GM18502 (cell line): Measurements from ENCODE around the gene PIM3.

Experiments
- ATAC-seq: cut with Tn5 transposase; IDR thresholded peaks from one replicate; pipeline ENCODE4 v1.9.1; 2021; ENCODE audit warnings: mild to moderate bottlenecking; ENCODE audit not compliant: unreplicated experiment, poor library complexity

Gene PIM3

DNA sequence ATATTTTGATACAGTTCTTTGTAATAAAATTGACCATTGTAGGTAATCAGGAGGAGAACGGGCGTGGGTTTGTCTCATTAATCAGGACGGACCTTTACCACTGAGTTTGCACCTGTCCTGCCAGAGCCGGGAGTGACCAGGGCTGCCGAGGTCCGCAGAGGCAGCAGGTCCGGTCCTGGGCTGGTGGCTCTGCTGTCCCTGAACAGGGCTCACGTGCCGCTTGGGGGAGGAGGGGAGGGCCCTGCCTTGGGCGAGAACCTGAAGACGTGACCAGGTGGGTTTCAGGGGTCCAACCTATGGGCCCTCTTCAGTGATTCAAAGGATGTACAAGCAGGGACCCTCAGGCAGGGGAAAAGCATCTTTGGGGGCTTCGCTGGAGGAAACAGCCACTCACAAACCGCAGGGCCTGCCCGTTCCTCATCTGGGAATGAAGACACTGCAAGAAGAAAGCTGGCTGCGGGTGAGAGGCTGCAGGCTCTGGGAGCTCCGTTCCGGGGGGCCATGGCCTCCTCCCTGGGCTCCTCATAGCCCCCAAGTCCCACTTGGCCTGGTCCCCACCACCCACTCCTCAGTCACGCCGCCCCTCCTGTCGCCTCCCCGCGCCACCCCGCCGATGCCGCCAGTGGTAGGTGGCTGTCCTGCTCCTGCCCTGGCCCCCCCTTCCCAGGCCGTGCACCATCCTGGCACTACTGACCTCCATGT lies 32.9 kb upstream of the PIM3 start:
- no peak for ATAC-seq

DNA sequence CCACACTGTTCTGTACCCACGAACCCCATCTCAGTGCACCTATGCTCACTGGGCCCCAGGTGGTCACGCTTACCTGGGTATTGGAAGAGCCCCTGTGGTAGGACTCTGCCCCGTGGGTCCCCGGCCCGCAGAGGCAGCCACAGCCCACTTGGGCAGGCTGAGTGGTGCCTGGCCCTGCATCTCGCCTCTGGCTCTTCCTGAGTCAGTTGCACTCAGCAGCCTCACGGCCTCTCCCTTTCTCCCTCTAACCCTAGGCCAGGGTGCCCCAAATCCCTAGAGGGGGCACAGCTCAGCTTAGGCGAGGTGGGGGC lies 32.4 kb upstream of the PIM3 start:
- ATAC-seq: no peak

DNA sequence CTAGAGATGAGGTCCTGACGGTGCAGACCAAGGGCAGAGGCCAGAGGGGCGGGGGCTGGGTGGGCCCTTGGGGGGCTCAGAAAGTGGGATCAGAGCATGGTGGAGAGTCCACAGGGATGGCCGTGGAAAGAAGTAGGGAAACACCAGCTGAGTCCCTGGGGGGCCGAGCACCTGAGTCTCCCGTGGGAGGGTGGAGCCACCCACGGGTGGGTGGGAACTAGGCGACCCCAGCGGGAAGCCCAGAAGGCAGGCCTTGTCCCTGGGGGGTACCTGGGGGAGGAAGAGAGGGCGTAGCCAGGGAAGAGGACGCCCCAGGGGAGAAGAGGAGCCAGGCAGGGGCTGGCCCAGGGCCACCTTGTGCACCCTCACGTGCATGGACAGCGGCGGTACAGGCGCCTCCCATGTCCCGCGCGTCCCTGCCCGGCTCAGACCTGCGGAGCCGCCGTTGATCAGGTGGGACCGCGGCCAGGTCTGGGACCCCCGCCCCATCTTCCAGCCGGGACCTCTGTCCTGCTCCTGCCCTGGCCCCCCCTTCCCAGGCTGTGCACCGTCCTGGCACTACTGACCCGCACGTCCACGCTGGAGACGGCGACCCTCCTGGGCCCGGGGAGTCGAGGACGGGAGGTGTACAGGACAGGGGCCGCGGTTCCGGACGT lies 31.9 kb upstream of the PIM3 start:
- no peak for ATAC-seq

DNA sequence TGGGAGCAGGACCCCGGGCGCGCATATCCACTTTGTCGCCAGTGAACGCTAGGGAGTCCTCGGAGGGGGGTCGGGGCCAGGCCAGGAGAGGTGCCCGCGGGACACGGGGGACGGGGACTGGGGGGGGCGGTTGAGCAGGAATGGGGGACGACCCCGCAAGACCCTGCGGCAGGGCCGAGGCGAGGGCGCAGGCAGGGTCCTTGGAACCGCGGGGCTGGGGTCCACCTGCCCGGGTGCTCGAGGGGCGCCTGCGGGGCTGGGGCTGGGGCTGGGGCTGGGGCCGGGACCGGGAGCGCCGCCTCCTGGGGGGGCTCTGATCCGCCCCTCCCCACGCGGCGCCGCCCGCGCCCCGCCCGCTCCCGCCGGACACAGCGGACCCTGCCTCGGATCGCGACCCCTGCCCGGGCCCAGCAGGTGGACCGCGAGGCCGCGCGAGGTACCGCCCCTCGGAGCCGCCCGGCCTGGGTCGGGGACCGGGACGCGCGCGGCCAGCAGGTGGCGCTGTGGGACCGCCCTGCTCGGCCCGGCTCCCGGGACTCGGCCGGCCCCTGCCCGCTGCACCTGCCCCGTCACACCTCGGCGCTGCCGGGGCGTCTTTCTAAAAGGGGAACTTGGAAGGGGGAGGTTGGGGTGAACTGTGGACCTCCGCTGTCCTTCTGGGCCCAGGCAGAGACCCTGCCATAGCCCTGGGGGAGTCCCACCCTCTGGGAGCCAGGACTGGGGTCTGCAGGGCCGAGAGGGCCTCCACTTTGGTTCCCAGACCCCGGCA lies 31.2 kb upstream of the PIM3 start:
- ATAC-seq: peak; percentile 38

DNA sequence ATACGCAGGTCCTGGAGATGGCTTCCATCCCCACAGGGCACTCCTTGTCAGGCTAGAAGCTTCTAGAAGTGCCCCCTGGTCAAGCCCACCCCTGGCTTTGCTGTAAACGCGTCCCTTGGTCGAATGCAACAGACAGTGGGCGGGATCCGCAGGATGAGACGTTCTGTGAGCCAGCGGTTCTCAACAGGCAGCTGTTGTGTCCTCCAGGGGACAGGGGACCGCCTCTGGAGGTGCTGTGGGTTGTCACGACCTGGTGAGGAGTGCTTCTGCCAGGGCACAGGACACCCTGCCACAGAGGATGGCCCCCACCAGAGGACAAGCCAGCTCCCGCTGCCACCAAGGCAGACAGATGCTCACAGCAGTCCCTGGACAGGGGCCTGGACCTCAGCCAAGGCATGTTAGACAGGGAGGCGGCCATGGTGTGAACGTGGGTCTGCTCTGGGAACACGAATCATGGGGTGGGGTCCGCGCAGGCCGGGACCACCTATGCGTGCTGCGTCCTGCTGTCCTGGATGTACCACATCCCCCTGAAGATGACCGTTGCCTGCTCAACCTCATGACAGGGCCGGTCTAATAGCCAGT lies 30.5 kb upstream of the PIM3 start:
- no peak for ATAC-seq

DNA sequence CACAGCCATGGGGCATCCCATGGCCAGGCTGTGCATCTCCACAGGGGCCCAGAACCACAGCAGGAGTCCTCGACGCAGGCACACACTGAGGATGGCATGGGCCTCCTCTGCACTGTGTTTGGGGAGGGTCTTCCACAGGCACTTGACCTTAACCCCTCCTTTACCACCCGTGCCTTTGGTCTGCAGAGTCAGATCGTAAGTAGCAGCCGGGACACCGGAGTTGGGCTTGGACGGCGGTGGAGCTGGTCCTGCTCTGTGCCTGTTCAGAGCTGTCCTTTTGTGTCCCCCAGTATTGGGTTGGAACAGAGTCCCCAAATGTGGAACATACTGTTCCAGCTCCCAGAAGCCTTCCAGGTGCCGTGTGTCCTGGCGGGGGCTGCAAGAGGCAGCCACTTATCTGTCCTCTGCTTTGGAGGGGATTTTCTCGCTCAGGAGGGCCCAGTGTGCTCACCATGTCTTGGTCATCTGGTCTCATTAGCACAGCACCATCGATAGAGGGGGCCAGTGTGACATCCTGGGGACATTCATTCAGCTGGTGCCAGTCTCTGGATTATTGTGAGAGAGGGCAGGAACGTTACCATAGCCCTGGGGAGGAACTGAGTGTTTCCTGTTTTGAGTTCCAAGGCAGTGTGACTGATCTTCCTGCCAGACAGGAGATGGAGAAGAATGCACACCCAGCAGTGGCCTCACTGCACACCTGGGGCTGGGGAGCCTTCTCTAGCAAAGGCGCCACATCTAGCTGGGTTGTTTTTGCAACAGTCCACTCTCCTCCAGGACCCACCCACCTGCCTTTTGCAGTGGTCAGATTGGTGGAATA lies 29.8 kb upstream of the PIM3 start:
- ATAC-seq: no peak

DNA sequence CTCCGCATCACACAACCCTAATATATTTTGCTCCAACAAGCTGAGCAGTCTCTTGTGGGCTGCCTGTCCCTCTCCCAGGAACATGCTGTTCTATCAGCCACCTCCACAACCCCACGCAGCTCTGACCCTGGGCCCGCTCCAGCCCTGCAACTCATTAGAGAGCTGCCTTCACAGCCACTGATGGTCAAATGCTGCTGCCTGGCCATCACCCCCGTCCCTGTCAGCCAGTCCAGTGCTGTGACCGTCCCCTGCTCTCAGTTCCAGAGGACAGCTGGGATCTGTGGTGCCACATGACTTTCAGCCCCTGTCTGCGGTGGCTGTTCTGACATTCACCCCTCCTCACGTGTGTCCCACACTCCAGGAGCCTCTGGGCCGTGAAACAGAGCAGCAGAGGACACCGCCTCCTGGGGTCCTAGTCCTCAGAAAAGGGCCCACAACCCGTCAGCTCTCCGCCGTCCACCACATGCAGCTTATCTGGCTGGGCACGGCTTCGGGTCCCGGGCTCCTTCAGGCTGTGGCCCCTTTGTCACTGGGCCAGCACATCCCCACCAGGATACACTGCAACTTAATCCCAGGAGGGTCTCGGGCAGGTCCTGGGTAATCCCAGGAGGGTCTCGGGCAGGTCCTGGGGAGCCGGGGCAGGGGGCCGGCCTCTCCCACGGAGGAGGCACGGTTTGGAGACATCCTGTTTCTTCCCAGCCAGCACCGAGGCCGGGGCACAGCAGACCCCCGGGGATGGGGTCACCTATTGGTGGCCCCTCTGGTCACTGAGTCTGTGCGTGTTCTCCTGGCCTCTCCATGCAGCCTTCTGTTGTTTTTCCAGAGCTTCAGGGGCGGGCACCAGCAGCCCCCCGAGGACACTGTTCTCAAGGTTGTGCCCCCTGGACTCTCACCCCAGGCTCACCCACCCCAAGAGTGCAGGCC lies 27.1 kb upstream of the PIM3 start:
- ATAC-seq: no peak

DNA sequence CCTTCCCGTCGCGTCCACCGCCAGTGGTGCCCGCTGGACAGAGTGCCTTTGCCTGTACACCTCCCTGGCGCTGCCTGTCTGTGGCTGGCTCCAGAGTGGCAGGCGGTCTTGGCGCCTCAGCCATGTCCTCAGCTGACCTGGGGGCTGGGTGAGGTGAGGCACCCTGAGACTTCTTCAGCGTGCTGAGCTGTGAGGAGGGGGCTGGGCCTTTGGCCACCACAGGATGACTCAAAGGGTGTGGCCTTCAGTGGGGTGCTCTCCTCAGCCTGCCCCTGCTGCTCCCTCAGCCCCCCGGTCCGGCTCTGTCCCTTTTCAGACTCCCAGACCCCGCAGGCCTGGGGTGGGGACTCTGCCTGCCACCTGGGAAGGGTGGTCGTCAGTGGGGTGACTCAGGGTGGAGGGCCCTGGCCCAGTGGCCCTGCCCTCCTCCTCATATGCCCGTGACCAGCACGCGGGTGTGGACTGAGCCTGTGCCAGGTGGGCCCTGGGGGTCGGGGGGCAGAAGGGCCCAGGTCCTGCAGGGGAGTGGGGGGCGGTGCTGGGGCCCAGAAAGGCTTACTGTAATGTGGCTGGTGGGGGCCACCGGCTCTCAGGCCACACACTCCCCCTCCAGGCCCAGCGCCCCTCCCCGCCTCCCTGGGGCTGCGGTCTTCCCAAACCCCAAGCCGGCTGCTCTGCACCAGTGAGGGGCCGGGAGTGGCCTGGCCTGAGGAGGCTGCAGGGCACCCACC lies 26.2 kb upstream of the PIM3 start:
- ATAC-seq: no peak

DNA sequence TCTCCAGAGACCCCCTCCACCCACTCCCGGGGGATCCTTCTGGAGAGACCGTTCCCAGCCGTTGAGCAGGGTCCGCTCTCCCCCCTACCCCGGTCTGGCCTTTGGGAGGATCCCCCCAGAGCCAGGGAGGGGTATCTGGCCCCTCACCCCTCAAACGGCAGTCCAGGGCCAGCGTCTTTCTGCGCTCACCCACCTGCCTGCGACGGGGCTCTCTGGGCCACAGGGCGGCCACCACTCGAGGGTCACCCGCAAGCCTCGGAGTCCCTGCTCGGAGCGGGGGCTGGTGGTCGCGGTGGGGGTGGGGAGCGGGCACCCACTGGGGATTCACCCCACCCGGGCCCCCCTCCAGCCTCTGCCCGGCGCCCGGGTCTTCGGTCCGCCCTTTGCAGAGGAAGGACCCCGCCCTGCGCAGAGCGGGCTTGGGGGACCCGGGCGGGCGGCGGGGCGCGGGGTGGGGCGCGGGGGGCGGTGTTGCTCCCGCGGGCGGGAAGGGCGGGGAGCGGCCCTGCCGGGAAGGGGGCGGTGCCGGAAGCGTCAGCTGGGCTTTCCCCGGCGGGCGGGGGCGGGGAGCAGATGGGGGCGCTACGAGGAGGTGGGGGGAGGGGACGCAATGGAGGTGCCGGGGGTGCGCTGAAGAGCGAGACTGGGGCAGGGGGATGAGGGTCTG lies 25.5 kb upstream of the PIM3 start:
- ATAC-seq: no peak

DNA sequence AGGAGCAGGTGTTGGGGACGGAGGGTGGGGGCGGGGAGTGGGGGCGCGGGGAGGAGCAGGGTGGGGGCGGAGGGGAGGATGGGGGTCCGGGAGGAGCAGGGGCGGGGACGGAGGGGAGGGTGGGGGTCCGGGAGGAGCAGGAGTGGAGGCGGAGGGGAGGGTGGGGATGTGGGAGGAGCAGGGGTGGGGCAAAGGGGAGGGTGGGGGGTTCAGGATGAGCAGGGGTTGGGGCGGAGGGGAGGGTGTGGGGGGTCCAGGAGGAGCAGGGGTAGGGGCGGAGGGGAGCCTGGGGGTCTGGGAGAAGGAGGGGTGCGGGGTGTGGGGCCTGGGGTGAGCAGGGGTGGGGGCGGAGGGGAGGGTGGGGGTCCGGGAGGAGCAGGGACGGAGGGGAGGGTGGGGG lies 25.0 kb upstream of the PIM3 start:
- ATAC-seq: no peak

DNA sequence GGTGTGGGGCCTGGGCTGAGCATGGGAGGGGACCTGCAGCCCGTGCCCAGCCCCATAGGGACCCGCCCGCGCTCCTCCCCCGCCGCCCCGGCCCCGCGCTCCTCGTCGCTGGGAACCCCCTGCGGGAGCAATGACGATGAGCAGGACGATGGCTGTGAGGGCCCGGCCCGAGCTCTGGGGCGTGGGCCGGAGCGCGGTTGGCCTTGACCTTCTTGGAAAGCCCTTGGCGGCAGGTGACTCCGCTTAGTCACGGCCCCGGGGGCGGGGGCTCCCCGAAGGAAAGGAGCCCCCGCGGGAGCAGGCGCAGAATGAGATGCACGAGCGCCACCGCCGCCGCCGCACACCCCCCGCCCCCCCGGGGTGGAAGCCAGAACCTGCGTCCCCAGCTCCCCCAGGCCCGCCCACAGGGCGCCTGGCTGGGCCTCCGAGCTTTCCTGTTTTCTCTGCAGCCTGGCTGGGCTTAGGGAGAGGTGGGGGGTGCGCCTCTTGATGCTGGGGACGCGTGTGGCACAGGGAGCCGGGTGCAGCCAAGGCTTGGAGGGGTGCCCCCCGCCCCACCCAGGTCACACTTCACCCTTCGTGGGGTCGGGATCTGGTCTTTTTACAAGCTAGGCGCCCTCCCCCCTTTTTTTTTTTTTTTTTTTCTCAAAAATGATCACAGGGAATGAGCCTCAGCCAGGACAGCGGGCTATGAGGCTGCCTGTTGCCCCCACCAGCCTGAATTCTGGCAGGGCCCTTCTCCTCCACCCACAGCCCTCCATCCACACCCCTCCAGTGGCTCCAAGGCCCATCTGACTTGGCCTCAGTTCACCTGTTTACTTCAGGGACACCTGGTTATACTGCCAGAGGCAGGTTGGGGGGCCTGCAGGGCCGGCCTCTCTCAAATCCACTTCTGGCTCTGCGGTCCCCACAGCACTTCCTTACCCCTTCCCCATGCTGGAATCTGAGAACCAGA lies 24.3 kb upstream of the PIM3 start:
- peak; percentile 64 for ATAC-seq

DNA sequence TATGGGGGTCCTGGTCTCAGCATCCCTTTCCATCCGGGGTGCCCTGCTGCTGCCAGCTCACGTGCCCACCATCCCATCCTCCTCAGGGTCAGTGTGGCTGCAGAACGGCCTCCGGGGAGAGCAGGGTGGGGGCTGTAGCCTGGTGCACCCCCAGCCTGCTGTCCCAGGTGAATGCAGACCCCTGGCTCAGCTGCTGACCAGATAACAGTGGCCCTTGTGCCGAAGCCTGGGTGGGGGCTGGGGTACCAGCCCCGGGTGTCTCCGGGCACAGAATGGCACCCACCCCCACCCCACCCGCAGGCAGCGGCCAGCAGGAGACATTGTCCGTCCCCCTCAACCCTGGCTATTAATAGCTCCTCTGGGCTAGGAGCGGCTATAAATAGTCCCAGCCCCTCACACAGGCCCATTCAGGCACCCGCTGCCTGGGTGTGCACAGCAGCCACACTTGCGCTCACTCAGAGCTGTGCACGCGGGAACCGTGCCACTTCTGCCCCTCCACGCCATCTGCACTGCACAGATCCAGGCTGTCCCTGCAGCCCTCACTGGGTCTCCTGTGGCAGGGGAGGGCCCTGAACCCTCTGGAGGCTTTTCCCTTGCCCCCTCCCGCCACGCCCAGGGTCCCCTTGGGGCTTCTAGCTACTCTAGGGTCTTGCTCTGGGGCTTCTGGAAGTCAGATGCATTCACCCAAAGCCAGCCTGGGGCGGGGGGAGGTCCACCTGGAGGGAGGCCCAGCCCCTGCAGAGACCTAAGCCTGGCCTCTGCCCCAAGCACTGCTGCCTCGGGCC lies 23.4 kb upstream of the PIM3 start:
- no peak for ATAC-seq

DNA sequence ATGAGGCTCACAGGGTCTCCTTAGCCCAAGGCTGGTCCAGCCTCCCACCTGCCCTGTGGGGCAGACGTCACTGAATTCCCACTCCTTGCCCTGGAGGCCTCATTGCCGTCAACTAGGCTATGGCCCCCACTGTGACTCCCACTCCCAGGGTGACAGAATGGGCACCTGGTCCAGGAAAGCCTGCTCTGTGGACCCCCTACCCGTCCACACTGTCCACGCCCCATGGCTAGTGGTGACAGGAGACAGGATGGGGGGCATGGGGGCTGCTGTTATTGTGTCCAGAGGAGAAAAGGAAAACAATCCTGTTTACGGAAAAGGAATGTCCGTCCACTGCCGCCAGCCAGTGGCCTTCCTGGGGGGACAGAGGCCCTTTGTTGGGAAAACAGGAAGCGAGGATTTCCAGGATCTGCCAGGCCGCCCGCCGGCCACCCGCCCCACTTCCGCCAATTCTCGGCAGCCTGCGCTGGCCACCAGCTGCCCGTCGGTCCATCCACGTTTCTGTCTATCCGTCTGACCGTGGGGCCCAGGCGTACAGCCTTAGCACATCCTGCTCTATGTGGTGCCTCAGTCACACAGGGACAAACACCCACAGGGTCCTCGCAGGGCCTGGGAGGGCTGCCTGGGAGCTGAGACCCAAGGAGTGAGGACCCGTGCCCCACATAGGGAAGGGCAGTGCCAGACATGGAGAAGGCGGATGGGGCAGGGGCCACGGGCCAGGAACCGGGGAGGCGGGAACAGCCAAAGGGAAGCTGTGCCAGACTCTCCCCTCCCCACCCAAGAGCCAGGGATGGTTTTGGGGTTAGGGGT lies 22.6 kb upstream of the PIM3 start:
- ATAC-seq: no peak

DNA sequence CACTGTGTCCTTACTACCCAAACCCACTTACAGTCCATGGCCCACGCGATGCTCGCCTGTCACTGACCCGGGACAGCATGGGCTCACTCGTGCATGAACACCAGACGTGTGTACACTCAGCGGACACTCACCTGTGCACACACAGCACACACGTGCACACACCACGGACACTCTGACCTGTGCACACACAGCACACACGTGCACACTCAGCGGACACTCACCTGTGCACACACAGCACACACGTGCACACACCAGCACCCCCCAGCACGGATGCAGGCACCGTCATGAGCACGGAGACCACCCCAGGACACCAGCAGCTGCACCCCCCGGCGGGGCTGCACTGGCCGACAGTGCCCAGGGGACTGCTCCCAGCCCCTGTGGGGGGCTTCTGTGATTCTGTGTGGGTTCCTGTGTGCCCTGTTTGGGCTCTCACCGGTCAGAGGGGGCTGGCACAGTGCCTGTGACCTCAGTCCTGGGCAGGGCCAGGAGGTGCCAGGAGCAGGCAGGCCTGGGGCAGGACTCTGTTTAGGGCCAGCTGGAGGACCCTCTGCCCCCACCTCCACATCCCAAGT lies 21.9 kb upstream of the PIM3 start:
- no peak for ATAC-seq
